NT2/D1 (cell line): Measurements from ENCODE around the gene CENPQ.

Experiments
- DNase-seq: peaks from one replicate; pipeline ENCODE4 v3.0.0-alpha.2; 2011; ENCODE audit warnings: low read depth, low spot score
- H3K27me3 ChIP-seq: 2 replicates; pipeline ENCODE4 v1.6.0; 2011; ENCODE audit warnings: mild to moderate bottlenecking; ENCODE audit not compliant: insufficient read length, insufficient read depth
- H3K36me3 ChIP-seq: 2 replicates; pipeline ENCODE4 v1.6.1; 2011; ENCODE audit warnings: mild to moderate bottlenecking, low read length, mixed read lengths; ENCODE audit not compliant: insufficient read depth, insufficient read length
- H3K4me1 ChIP-seq: 2 replicates; pipeline ENCODE4 v1.5.1; 2011; ENCODE audit not compliant: insufficient read depth, insufficient read length
- H3K4me3 ChIP-seq: 2 replicates; pipeline ENCODE4 v1.5.1; 2011; ENCODE audit warnings: low read depth; ENCODE audit not compliant: insufficient read length
- H3K9ac ChIP-seq: 2 replicates; pipeline ENCODE4 v1.6.0; 2011; ENCODE audit warnings: low read depth; ENCODE audit not compliant: insufficient read length
- H3K9me3 ChIP-seq: 2 replicates; pipeline ENCODE4 v1.5.1; 2011; ENCODE audit warnings: mild to moderate bottlenecking, low read length; ENCODE audit not compliant: insufficient read depth
- SUZ12 ChIP-seq: IDR thresholded peaks from 2 replicates; pipeline ENCODE4 v1.6.1; 2011; ENCODE audit not compliant: insufficient read length, insufficient read depth; ENCODE audit errors: extremely low read depth
- YY1 ChIP-seq: IDR thresholded peaks from 2 replicates; pipeline ENCODE4 v1.6.1; 2011; ENCODE audit not compliant: insufficient read length, insufficient read depth
- ZNF274 ChIP-seq: IDR thresholded peaks from 2 replicates; pipeline ENCODE4 v1.6.1; 2011; ENCODE audit warnings: mild to moderate bottlenecking, low read depth, low read length

CENPQ gene

GRCh38 chr6:49541936-49542335 lies 78.8 kb downstream of the CENPQ start:
- no peaks in the 10 kb centered on the region for H3K36me3 ChIP-seq
- H3K27me3 ChIP-seq = no peaks in the 10 kb centered on the region
- no peak for TF ChIP-seq YY1
- no peak for TF ChIP-seq ZNF274
- TF ChIP-seq SUZ12 = no peak
- H3K4me3 ChIP-seq = no peak overlapping the region
- no peaks in the 10 kb centered on the region for H3K4me1 ChIP-seq
- DNase-seq = no peak
- no peaks in the 10 kb centered on the region for H3K9me3 ChIP-seq
- H3K9ac ChIP-seq = no peak overlapping the region
